Thoracic aorta endothelial cell (primary cell): ENCODE measurements around the gene PYCARD. TPM values are rescaled to one million over a fixed set of nuclear protein-coding genes. Genes with fewer than 3 reads are reported as not detected.

Experiments used
- small RNA-seq: library from RNA; depleted of rRNA; stranded (forward); fragments of <200 nt; gene quantifications from one replicate; pipeline ENCODE3, GENCODE V24; 2012
- total RNA-seq: library from RNA; depleted of rRNA; stranded (reverse); fragments of >200 nt; gene quantifications from 2 replicates; pipeline ENCODE4 v1.2.3, GENCODE V29; 2012

The PYCARD gene
- total RNA-seq, result 28.4 and 51.2 TPM in 2 replicates

GRCh38 chr16:31202414-31203375, at the start of gene PYCARD:
PYCARD (minus strand) TSS chr16:31202760; CDS start chr16:31202690, 70 bp downstream.

DNA sequence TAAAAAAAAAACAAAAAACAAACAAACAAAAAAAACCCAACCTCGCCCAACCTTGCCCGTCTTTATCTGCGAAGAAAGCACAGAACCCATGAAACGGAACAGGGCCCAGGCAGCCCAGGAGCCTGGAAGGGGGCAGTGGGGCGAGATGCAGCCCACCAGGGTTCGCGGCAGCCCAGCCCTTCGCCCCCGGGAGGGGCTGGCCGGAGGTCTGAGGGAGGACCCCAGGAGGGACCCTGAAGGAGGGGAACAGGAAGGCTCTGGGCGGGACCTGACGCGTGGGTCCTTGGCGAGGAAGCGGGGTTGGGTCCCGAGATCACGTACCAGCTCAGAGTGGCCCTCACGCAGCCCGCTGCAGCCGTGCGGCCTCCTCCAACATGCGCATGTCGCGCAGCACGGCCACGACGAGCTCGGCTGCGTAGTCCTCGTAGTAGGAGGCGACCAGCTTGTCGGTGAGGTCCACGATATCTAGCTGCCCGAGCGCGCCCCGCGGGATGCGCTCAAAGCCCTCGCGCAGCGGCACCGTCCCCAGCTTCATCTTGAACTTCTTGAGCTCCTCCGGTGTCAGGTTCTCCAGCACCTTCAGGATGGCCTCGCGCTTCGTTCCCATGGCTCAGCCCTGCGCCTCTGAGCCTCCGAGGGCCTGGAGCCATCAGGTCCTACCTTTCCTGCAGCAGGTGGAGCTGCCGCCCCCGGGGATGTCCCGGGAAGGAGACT, 14.0 kb upstream of the PYCARD start, which contains the start of gene PYDC1:
TSS of gene PYDC1 (minus strand) at position 714 of the 714 bp plus-strand sequence. CDS start at position 607, 107 bp downstream.

GRCh38 chr16:31213877-31214707, 11.5 kb upstream of the PYCARD start, which contains the start of gene TRIM72:
TRIM72 (plus strand) TSS chr16:31214119; CDS start chr16:31214739, 620 bp downstream.

DNA sequence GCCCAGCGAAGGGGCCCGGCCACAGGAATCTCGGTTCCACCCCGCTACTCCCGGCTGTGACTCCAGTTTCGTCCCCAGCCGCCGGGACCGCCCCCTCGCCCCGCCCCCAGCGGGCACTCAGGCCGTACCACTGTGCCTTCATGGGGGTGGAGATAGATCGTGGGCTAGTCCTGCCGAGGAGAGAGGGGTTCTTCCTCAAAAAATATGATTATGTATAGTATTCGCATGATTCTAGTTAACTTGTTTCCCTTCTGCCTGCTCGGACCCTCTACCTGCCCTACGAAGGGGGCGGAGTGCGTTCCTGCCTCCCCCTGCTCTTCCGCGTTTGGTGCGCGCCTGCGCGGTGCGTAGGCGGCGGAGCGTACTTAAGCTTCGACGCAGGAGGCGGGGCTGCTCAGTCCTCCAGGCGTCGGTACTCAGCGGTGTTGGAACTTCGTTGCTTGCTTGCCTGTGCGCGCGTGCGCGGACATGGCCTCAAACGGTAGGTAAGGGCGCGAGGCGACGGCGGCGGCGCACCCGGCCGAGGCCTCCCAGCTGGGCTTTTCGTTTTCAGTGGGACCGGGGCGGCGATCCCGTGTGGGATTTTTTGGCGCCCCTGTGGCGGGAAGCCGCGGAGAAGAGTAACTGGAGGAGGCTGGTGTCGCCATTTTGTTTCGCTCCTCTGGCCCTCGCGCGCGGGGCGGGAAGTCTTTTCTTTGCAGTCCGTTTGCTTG, 22.7 kb downstream of the PYCARD start, which contains the start of gene FUS:
TSS of gene FUS (plus strand) at position 393 of the 713 bp plus-strand sequence. CDS start at position 469, 76 bp downstream.

Small RNA genes within 50 kb of the gene (small RNA-seq; reads per million reads assigned to genes)
- not detected for gene AC009088.4
- not detected for gene NDUFA3P6

Other genes with a start within 250 kb of the PYCARD start
- gene SETD1A, start 245.0 kb downstream of the PYCARD start, total RNA-seq, result 7.0 and 7.8 TPM in 2 replicates
- 3.7 and 4.7 TPM in 2 replicates for gene HSD3B7, start 217.6 kb downstream of the PYCARD start, total RNA-seq
- gene STX1B, start 192.1 kb downstream of the PYCARD start, total RNA-seq, result 0.27 and 0.36 TPM in 2 replicates
- 22.2 and 26.3 TPM in 2 replicates for gene STX4, start 169.2 kb downstream of the PYCARD start, total RNA-seq
- gene ZNF668, start 128.5 kb downstream of the PYCARD start, total RNA-seq, result 6.6 and 8.9 TPM in 2 replicates
- gene ZNF646, start 128.3 kb downstream of the PYCARD start, total RNA-seq, result 12.2 and 15.3 TPM in 2 replicates
- gene PRSS53, start 113.8 kb downstream of the PYCARD start, total RNA-seq, result 1.1 and 1.5 TPM in 2 replicates
- gene VKORC1, start 108.0 kb downstream of the PYCARD start, total RNA-seq, result 65.3 and 77.1 TPM in 2 replicates
- gene BCKDK, start 94.4 kb downstream of the PYCARD start, total RNA-seq, result 42.0 and 51.4 TPM in 2 replicates
- 24.1 and 31.4 TPM in 2 replicates for gene KAT8, start 85.1 kb downstream of the PYCARD start, total RNA-seq
- gene PRSS8, start 67.0 kb downstream of the PYCARD start, total RNA-seq, result not detected in 2 replicates
- gene PRSS36, start 52.7 kb downstream of the PYCARD start, total RNA-seq, result 0.13 and 0.14 TPM in 2 replicates
- 87.8 and 92.3 TPM in 2 replicates for gene FUS, start 22.6 kb downstream of the PYCARD start, total RNA-seq
- gene TRIM72, start 11.4 kb upstream of the PYCARD start, total RNA-seq, result not detected in 2 replicates
- gene PYDC1, start 14.4 kb upstream of the PYCARD start, total RNA-seq, result not detected in 2 replicates
- not detected in 2 replicates for gene ITGAM, start 57.2 kb upstream of the PYCARD start, total RNA-seq
- 0.27 and 2.9 TPM in 2 replicates for gene ITGAX, start 152.4 kb upstream of the PYCARD start, total RNA-seq
- not detected in 2 replicates for gene ITGAD, start 190.6 kb upstream of the PYCARD start, total RNA-seq
- not detected in 2 replicates for gene COX6A2, start 225.6 kb upstream of the PYCARD start, total RNA-seq
- 0.13 and 0.14 TPM in 2 replicates for gene ZNF843, start 240.0 kb upstream of the PYCARD start, total RNA-seq